Stimulated activated naive CD4-positive, alpha-beta T cell treated with Interleukin-2 at 50 U/mL for 16 hours (primary cell): ENCODE results near the gene C17orf58.
A peak's percentile ranks its signal among the peaks of the same experiment; 100 is the strongest.
"Not testable (repeated sequence)": the region's sequence is repeated elsewhere in the genome, so short reads cannot be mapped to it uniquely, and the experiment has no call there.

ENCODE experiments used
- DNase-seq: peaks from one replicate; lab custom pipeline; 2025; lab: John Stamatoyannopoulos, UW

Gene C17orf58

DNA sequence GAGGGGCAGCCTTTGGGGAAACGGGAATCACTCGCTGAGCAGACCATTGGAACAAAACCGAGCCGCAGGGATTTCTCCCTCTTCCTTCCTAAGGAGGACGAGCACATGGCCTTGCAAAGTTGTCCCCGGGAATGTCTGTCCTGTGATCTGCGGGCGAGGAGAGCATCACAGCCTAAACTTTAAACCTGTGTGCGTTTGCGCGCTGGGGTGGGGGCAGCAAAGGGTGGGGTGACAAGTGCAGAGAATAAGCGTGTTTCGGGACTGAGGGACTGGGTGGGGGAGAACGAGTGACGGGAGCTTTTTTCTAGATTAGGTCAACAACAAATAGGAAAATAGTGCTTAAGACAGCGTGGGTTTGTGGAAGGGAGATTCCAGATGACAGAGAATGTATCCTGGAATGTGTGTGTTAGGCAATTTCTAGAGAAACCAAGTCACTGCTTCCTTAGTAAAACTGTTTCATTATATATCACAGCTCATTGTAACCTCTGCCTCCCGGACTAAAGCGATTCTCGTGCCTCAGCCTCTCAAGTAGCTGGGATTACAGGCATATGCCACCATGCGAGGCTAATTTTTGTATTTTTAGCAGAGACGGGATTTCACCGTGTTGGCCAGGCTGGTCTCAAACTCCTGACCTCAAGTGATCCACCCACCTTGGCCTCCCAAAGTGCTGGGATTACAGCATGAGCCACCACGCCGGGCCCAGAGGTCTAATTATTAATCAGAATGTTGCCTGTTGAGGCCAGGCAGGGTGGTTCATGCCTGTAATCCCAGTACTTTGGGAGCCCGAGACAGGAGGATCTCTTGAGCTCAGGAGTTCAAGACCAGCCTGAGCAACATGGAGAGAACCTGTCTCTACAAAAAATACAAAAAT, at the start of gene C17orf58:
Gene C17orf58, minus strand, starts transcription at position 169 of the 871 bp plus-strand sequence. CDS start 271 bp downstream, outside the sequence.
- DNase-seq = peak; percentile 37

DNA sequence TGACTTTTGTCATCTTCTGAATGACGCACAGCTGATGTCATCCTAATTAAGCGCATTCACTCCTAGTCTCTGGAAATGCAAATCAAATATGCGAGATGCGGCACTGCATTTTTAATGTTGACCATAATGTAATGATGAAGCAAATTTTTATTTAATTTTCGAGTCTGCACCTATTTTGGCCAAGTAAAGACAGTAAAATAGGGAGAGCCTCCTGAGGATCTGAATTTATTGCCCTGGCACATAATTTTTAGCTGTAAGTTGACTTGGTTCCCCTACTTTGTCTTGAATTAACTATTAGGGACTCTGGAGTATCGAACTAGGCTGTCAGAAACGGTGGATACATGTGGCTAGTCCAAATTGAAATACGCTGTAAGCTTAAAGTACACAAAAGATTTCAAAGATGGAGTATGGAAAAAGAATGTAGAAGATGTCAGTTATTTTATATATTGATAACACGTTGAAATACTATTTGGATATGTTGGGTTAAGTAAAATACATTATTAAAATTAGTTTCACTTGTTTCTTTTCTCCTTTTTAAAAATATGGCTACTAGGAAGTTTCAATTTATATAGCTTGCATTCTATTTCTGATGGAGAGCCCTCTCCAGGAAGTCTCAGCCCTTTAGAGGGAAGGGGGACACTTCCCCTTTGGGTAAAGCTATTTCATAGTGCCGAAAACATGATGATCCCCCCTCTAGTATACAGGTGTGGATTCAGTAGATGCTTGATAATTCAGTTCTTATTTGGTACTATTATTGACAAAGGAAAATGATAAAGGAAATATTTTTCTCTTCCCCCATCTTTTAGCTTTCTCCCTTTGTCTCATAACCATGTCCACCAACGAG, 40.3 kb upstream of the C17orf58 start:
- DNase-seq = no peak

DNA sequence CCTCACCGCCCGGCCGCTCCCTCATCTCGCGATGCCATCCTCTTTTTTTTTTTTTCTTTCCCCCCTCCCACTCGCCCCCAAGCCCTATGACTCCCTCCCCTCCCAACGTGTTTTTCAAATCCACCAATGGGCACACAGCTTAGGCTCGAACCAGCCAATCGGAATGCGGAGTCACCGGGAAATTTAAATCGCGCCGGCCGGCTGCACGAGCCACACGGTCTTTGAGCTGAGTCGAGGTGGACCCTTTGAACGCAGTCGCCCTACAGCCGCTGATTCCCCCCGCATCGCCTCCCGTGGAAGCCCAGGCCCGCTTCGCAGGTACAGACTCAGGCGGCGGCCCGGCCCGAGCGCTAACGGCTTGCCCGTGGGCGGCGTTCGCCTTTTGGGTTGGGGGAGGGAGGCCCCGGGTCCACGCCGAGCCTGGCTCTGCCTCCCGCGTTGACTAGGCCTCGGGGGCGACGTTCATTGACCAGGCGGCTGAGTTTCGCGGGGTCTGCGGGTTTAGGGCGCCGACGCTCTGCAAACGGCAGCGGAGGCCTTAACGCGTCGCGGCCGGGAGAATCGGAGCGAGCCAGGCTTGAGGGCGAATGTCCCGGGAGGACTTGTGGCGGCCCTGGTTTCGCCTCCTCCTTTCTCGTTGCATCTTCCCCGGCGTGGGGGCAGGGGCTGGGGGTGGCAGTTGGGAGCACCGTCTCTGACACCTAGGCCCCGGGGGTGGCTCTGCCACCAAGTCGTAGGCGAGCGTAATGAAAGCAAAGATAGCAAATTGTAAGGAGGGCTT, 39.4 kb upstream of the C17orf58 start, which contains the start of gene KPNA2:
Gene KPNA2, plus strand, starts transcription at position 213 of the 781 bp plus-strand sequence. CDS start 1,398 bp downstream, outside the sequence.
- peak; percentile 95 for DNase-seq

DNA sequence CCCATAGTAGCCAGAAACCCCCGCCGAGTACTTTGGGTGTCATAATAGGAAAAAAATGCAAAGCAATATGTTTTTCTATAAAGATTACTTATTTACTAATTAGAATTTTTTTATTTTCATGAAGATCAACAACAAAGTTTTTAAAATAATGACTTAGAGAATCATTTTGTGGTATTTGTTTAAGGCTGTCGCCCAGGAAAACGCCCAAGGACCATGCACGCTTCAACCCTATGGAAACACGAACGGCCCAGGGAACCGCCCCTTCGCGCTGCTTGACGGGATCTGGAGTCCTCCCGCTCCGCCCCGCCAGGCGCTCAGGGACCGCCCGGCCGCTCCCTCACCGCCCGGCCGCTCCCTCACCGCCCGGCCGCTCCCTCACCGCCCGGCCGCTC, 38.9 kb upstream of the C17orf58 start:
- peak; percentile 95 for DNase-seq

DNA sequence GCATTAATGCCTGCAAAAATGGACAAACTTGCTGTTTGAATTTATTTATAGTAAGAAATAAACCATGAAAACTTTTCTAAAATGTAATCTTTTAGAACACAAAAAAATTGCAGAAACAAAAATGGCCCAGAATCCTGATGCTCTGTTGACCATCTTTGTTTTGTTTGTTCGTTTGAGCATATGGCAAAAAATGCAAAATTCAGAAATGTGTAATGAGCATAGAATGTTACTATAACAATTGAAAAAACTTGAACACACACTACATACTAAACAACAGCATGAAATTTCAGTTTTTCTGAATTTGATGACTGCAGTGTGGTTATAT, 38.1 kb upstream of the C17orf58 start:
- DNase-seq = no peak

DNA sequence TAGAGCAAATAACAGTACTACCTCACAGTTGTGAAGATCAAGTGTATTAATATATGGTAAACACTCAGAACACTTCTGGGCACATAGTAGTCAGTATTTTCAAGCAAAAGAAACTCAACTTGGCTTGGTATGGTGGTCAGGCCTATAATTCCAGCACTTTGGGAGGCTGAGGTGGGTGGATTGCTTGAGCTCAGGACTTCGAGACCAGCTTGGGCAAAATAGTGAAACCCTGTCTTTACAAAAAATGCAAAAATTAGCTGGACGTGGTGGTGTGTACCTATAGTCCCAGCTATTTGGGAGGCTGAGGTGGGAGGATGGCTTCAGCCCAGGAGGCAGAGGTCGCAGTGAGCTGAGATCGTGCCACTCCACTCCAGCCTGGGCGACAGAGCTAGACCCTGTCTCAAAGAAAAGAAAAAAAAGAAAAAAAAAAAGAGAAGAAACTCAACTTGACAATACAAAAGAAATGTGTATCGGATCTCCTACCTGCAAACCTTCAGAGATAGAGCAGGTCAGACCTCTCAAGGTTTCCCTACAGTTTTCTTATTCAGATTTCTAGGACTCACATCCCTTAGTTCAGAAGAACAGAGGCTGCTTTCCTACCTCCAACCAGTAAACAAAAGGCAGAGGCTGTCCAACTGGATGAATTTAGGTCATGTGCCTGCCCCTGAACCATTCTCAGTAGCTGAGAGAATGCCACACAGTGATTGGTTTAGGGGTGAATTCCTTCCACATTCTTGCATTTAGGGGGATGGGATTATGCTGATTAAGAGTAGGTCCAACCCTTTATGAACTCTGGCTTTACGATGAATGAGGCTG, 37.6 kb upstream of the C17orf58 start:
- no peak for DNase-seq

DNA sequence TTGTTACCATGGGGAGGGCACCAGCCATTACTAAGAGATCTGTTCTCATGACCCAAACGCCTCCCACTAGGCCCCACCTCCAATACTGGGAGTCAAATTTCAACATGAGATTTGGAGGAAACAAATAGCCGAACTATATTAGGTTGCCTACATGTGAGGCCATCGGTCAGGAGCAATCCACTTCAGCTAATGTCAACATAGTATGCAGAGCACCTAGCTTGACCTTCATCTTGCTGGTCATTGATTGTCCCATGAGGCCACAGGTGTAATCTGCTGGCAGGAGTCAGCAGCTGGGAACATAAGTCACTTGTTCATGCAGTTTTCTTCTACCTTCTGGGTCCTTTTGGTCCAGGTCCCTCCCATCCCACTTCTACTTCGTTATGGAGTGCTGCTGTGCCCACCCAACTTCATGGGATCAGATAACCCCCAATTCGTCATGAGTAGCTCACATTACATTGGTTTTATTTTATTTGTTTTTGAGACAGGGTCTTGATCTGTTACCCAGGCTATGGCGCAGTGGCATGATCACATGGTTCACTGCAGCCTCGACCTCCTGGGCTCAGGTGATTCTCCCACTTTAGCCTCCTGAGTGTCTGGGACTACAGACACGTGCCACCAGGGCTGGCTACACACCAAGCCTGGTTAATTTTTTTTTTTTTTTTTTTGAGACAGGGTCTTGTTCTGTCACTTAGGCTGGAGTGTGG, 33.4 kb upstream of the C17orf58 start:
- no peak for DNase-seq

DNA sequence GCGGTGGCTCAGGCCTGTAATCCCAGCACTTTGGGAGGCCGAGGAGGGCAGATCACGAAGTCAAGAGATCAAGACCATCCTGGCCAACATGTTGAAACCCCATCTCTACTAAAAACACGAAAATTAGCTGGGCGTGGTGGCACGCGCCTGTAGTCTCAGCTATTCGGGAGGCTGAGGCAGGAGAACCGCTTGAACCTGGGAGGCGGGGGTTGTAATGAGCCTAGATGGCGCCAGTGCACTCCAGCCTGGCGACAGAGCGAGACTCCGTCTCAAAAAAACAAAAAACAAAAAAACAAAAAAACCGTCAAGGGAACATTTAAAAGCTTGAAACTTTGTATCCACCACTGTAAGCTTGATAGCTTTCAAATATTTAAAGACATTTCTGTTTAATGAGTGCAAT, 26.3 kb upstream of the C17orf58 start:
- not testable (repeated sequence) for DNase-seq

DNA sequence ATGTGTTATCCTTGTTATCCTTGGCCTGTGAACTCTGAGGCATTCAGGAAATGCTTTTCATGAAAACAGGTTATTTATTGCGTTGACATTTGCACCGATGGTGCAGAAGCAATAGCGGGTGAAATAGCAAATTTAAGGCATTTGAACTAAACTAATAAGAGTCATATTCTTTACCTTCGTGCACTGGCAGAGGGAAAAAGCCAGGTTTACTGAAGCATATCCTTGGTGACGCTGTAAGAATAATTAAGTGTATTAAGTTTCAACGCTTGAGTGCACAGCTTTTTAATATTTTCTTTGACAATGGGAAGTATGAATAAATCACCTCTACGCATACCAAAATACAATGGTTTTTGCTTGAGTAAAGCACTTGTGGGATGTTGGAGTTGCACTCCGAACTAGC, 25.7 kb upstream of the C17orf58 start:
- no peak for DNase-seq

DNA sequence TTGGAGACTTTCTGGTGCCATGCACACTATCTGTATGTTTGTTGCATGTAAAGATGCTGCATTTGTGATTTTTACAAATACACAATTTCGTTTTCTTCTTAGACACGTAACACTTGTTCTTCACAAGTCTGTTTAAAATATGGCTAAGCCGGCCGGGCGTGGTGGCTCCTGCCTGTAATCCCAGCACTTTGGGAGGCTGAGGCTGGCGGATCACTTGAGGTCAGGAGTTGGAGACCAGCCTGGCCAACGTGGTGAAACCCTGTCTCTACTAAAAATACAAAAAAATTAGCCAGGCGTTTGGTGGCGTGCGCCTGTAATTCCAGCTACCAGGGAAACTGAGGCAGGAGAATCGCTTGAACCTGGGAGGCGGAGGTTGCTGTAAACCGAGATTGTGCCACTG, 24.5 kb upstream of the C17orf58 start:
- not testable (repeated sequence) for DNase-seq

DNA sequence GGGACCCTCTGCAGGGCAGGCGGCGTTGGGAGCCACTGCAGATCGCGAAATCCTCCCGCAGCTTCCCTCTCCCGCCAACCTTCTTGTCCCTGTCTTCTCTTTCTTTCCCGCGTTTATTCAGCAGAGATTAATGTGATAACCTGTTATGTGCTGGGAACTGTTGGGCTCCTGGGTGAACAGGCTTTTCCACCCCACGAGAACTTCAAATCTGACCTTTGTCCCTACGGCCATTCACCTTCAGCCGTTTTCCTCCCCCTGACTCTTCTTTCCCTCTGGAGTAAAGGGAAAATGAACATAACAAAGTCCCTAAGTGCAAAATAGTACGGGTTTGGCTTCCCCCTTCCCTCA, 24.1 kb upstream of the C17orf58 start:
- DNase-seq = no peak

DNA sequence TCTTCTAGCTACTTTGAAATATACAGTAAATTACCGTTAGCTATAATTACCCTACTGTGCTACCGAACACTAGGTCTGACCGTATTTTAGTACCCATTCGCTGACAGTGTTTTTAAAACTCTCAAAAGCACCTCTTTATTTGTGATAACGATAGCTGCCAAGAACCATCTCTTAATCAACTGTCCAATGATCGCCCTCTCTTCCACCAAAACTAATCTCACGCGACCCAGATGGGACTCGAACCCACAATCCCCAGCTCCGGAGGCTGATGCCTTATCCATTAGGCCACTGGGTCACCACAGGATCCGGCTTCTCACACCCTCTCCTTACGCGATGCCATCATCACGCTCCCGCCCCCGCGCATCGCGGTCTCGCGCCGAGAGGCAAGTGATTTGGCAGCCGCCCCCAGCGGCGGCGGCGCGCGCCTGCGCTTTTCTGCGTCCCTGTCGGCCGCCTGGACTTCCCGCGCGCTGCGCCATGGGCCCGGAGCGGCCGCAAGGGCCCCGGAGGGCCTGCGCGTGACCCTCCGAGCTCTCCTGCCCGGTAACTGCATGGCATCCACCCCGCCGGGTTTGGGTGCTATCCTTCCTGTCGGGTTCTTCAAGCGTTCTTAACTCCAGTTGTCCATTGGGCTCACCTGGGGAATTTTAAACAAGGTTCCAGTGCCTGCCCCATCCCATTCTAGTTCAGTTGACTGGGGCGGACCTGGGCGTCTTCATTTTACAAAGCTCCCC, 23.6 kb upstream of the C17orf58 start:
- DNase-seq = peak; percentile 94

DNA sequence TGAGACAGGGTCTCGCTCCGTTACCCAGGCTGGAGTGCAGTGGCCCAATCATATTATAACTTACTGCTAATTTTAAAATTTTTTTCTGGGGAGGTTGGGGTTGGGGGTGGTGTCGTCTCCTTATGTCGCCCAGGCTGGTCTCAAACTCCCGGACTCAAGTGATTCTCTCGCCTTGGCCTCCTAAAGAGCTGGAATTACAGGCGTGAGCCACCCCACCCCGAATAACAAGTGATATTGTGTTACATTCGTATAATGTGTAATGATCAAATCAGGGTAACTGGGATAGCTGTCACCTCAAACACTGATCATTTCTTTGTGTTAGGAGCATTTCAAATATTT, 23.0 kb upstream of the C17orf58 start:
- no peak for DNase-seq

DNA sequence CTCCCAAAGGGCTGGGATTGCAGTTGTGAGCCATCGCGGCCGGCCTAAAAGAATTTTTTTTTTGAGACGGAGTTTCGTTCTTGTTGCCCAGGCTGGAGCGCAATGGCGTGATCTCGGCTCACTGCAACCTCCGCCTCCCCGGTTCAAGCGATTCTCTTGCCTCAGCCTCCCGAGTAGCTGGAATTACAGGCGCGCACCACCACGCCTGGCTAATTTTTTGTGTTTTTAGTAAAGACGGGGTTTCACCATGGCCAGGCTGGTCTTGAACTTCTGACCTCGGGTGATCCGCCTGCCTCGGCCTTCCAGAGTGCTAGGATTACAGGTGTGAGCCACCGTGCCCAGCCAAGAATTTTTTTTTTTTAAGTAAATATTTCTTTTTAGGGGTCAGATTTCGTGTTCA, 22.2 kb upstream of the C17orf58 start:
- not testable (repeated sequence) for DNase-seq

DNA sequence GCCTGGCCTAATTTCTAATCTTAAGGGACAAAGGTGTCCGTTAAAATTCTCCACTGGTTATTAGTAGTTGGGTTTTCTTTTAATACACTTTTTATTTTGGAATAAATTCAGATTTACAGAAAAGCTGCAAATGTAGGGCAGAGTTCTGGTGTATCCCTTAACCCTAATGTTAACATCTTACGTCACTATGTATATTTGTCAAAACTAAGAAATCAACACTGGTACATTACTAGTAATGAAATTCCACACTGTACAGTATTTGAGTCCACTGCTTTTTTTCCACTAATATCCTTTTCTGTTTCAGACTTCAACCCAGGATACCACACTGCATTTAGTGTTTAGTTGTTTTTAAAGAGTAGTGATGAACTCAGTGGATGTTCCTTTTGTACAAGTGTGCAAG, 20.6 kb upstream of the C17orf58 start:
- DNase-seq = no peak

DNA sequence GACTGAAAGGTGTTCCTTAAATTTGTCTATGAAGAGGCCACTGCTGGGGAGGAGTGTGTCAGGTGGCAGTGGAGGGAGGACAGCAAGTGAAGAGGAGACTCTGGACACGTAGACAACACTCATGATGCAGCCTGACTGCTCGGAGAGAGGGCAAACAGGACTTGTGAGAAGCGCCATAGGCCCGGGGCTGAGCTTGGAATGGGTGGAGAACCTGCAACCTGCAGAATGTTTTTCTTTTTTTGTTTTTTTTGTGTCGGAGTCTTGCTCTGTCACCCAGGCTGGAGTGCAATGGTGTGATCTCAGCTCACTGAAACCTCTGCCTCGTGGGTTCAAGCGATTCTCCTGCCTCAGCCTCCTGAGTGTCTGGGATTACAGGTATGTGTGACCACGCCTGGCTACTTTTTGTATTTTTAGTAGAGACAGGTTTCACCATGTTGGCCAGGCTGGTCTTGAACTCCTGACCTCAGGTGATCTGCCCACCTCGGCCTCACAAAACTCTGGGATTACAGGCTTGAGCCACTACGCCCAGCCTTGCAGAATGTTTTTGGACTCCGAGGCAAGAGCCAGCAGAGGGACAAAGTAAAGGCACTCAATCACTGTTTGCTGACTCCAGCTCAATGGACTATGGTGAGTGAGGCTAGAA, 18.9 kb upstream of the C17orf58 start:
- DNase-seq = no peak

DNA sequence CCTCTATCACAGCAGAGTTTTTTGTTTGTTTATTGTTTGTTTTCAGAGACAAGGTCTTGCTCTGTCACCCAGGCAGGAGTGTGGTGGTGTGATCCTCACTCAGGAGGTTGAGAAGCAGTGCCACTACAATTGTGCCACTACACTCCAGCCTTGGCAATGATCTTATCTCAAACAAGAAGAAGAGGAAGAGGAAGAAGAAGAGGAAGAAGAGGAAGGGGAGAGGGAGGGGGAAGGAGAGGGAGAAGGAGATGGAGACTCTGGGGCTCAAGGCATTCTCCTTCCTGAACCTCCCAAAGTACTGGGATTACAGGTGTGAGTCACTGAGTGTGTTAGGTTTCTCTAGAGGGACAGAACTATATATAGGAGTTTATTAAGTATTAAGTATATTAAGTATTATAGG, 17.1 kb upstream of the C17orf58 start:
- no peak for DNase-seq

DNA sequence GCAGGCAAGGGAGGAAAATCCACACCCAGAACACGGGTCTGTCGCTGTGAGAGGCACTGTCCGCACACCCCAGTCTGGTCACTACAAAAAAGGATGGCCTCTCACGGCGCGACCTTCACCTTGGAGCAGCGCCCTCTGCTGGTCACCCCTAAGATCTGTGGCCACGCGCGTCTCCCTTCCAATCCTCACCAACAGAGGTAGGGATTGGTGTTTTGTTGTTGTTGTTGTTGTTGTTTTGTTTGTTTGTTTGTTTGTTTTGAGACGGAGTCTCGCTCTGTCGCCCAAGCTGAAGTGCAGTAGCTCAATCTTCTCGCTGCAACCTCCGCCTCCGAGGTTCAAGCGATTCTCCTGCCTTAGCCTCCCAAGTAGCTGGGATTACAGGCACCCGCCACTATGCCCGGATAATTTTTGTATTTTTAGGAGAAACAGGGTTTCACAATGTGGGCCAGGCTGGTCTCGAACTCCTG, 15.0 kb upstream of the C17orf58 start:
- DNase-seq = peak; percentile 57

DNA sequence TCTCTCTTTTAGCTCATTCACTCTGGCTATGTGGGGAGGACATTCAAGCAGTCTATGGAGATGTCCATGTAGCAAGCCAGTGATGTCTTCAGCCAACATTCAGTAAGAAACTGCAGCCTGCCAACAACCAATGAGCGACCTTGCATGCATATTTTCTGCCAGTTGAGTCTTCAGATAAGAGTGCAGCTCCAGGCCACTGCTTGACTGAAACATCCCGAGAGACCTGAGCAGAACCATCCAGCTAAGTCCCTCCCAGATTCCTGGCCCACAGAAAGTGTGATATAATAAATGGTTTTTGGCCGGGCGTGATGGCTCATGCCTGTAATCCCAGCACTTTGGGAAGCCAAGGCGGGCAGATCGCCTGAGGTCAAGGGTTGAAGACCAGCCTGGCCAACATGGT, 10.5 kb upstream of the C17orf58 start:
- DNase-seq = no peak

DNA sequence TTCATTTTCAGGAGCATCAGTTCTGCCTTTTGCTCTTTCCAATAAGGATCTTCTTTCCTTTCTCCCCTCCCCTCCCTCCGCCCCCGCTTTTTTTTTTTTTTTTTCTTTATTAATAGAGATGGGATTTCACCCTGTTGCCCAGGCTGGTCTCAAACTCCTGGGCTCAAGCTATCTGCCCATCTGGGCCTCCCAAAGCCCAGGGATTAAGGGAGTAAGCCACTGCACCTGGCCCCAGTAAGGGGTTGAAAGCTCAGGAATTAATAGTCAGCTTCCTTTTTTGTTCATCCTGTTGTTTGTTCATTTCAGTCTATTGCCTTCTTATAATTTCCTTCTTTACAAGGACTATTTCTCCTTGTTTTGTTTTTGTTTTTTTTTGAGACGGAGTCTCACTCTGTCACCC, 7.9 kb upstream of the C17orf58 start:
- no peak for DNase-seq
